HCT116 (cell line): Measurements from ENCODE around the gene SPACA1. TPM values are rescaled to one million over a fixed set of nuclear protein-coding genes. Genes with fewer than 3 reads are reported as not detected.
A peak's percentile ranks its signal among the peaks of the same experiment; 100 is the strongest.

Experiments
- ATAC-seq: fragments of 200-7000 bp; cut with Tn5 transposase; 2 replicates; pipeline ENCODE4 v1.9.1; 2020; ENCODE audit warnings: mild to moderate bottlenecking, moderate library complexity
- BruUV-seq: library from RNA; stranded (reverse); fragments of 400-500 nt; replicated peaks from 2 replicates; lab custom pipeline; 2021; lab: Mats Ljungman, UMichigan
- CTCF ChIA-PET: fragments of 300-600 bp; sonication (Branson Sonifier 250); formaldehyde crosslinking; loops from one replicate; lab custom pipeline; 2021; ENCODE audit warnings: antibody characterized with exemption; lab: Charles Lee
- POLR2A ChIA-PET: fragments of 300-600, 350-600 bp; sonication (Branson Sonifier 250); formaldehyde crosslinking; loops from one replicate; lab custom pipeline; 2021; ENCODE audit warnings: antibody characterized with exemption; lab: Charles Lee
- RAD21 ChIA-PET, 2 experiments: fragments of 300-600 bp; sonication (Branson Sonifier 250); formaldehyde crosslinking; loops; one replicate each; lab custom pipeline; 2023; ENCODE audit warnings: low total read pairs in 2 of 2; ENCODE audit not compliant: uncharacterized antibody in 2 of 2, unreplicated experiment in 2 of 2, low non-redundant PET in 1 of 2; lab: Charles Lee
- DNase-seq: peaks from one replicate; pipeline ENCODE4 v3.0.0-alpha.2; 2010; ENCODE audit warnings: low read depth, low spot score
- H2AFZ ChIP-seq: fragments of 200-600 bp; shearing (Covaris generic), sonication (generic); 2 replicates; pipeline ENCODE4 v1.6.1; 2017; ENCODE audit warnings: low read depth, mixed run types, mixed read lengths, antibody characterized with exemption, low read length; ENCODE audit not compliant: poor library complexity, severe bottlenecking
- H3K27ac ChIP-seq: 2 replicates; pipeline ENCODE4 v1.5.1; 2012; ENCODE audit warnings: low read depth, low read length
- H3K27me3 ChIP-seq: fragments of 200-600 bp; sonication (generic); 2 replicates; pipeline ENCODE4 v1.6.1; 2016; ENCODE audit warnings: mixed run types, low read length, mixed read lengths; ENCODE audit not compliant: insufficient read depth
- H3K36me3 ChIP-seq, 2 experiments: fragments of 200-500 bp in 1 of 2; fragments of 200-600 bp in 1 of 2; sonication (Bioruptor generic) in 1 of 2; sonication (generic) in 1 of 2; 2 replicates each; pipeline versions ENCODE4 v1.5.1 to v1.6.1; 2014 to 2016; ENCODE audit warnings: low read length in 2 of 2, inconsistent platforms in 1 of 2, mixed read lengths in 1 of 2, mixed run types in 1 of 2; ENCODE audit not compliant: insufficient read depth in 2 of 2, control insufficient read depth in 1 of 2
- H3K4me1 ChIP-seq, 2 experiments: fragments of 200-600 bp in 1 of 2; sonication (generic) in 1 of 2; 2 replicates each; pipeline versions ENCODE4 v1.5.1 to v1.6.1; 2012 to 2017; ENCODE audit warnings: low read length in 2 of 2, inconsistent platforms in 1 of 2, mild to moderate bottlenecking in 1 of 2, mixed read lengths in 1 of 2, mixed run types in 1 of 2, moderate library complexity in 1 of 2; ENCODE audit not compliant: insufficient read depth in 2 of 2, control insufficient read depth in 1 of 2
- H3K4me2 ChIP-seq: fragments of 200-600 bp; sonication (generic); 2 replicates; pipeline ENCODE4 v1.6.1; 2017; ENCODE audit warnings: mixed run types, low read length, mixed read lengths
- H3K4me3 ChIP-seq, 2 experiments: fragments of 200-600 bp in 1 of 2; sonication (generic) in 1 of 2; replicated peaks in 1 of 2; 2 replicates each; pipeline ENCODE4 v1.5.1; 2011 to 2016; ENCODE audit warnings: low read length in 2 of 2, control low read depth in 1 of 2, low read depth in 1 of 2, mild to moderate bottlenecking in 1 of 2, mixed read lengths in 1 of 2, mixed run types in 1 of 2
- H3K79me2 ChIP-seq: fragments of 200-600 bp; sonication (generic); 2 replicates; pipeline ENCODE4 v1.6.1; 2017; ENCODE audit warnings: mild to moderate bottlenecking, mixed run types, low read length, moderate library complexity, mixed read lengths; ENCODE audit not compliant: insufficient read depth
- H3K9ac ChIP-seq: fragments of 200-600 bp; sonication (generic); 2 replicates; pipeline ENCODE4 v1.6.1; 2016; ENCODE audit warnings: low read length, mixed read lengths
- H3K9me2 ChIP-seq: fragments of 200-600 bp; sonication (generic), shearing (Covaris generic); 2 replicates; pipeline ENCODE4 v1.6.1; 2017; ENCODE audit warnings: mixed run types, mild to moderate bottlenecking, moderate library complexity; ENCODE audit not compliant: insufficient read depth
- H3K9me3 ChIP-seq, 2 experiments: fragments of 200-500 bp in 1 of 2; fragments of 200-600 bp in 1 of 2; sonication (Bioruptor generic) in 1 of 2; sonication (generic) in 1 of 2; 2 replicates each; pipeline ENCODE4 v1.6.1; 2014 to 2017; ENCODE audit warnings: low read length in 2 of 2, mixed read lengths in 2 of 2, inconsistent platforms in 1 of 2, low read depth in 1 of 2, mild to moderate bottlenecking in 1 of 2, mixed run types in 1 of 2, moderate library complexity in 1 of 2; ENCODE audit not compliant: control insufficient read depth in 1 of 2, insufficient read depth in 1 of 2
- H4K20me1 ChIP-seq: fragments of 200-600 bp; sonication (generic), shearing (Covaris generic); 2 replicates; pipeline ENCODE4 v1.6.1; 2017; ENCODE audit warnings: mixed run types, mild to moderate bottlenecking, moderate library complexity; ENCODE audit not compliant: insufficient read depth
- CTCF ChIP-seq, 3 experiments: fragments of 200-600 bp in 1 of 3; sonication (generic) in 1 of 3; IDR thresholded peaks in 2 of 3; conservative IDR thresholded peaks in 1 of 3; 2 replicates each; pipeline ENCODE4 v1.5.1; 2012 to 2017; ENCODE audit warnings: low read depth in 2 of 3, low read length in 2 of 3, antibody characterized with exemption in 1 of 3, borderline replicate concordance in 1 of 3, control low read depth in 1 of 3, mild to moderate bottlenecking in 1 of 3, mixed read lengths in 1 of 3, mixed run types in 1 of 3, moderate library complexity in 1 of 3; ENCODE audit not compliant: insufficient read depth in 1 of 3
- EGR1 ChIP-seq: IDR thresholded peaks from 2 replicates; pipeline ENCODE4 v1.6.1; 2012; ENCODE audit warnings: low read depth
- RAD21 ChIP-seq: IDR thresholded peaks from 2 replicates; pipeline ENCODE4 v1.6.1; 2012; ENCODE audit warnings: low read depth, mild to moderate bottlenecking
- TCF7L2 ChIP-seq: IDR thresholded peaks from 2 replicates; pipeline ENCODE4 v1.7.0; 2011; ENCODE audit warnings: borderline replicate concordance, inconsistent platforms; ENCODE audit not compliant: insufficient read depth, insufficient read length; ENCODE audit errors: extremely low read depth
- ZFX ChIP-seq: fragments of 450-650 bp; IDR thresholded peaks from 2 replicates; pipeline ENCODE4 v1.6.1; 2017
- ZNF274 ChIP-seq: fragments of 200-500 bp; sonication (Bioruptor generic); IDR thresholded peaks from 2 replicates; pipeline ENCODE4 v1.6.1; 2014; ENCODE audit warnings: mild to moderate bottlenecking, low read depth, low read length, inconsistent platforms
- intact Hi-C: fragments of 100-400 bp; cut with micrococcal nuclease; formaldehyde crosslinking; loops from 2 replicates; pipeline ENCODE4 v1.10.0; 2022
- total RNA-seq: library from RNA; stranded (reverse); gene quantifications from one replicate; pipeline ENCODE4 v1.2.1, GENCODE V29; 2021; ENCODE audit not compliant: unreplicated experiment

SPACA1 gene
- total RNA-seq, 1 experiment from 2014 or later: not detected

GRCh38 chr6:88013015-88013414, 34.6 kb upstream of the SPACA1 start:
- no peak overlapping the region for H2AFZ ChIP-seq

GRCh38 chr6:88013554-88013953, 34.1 kb upstream of the SPACA1 start:
- ATAC-seq: peak; percentile 61; the same call in 1 of the 2 replicates
- no peaks in the 10 kb centered on the region for H3K4me1 ChIP-seq
- peaks cover 8% of the 10 kb centered on the region; the same call in 1 of the 2 replicates for H3K27me3 ChIP-seq
- POLR2A ChIA-PET: no interaction called here
- H3K9ac ChIP-seq: no peak overlapping the region
- H3K27ac ChIP-seq: no peak overlapping the region
- no peaks in the 10 kb centered on the region for H3K9me2 ChIP-seq
- intact Hi-C loops: no loop called here
- H3K4me2 ChIP-seq: no peak overlapping the region
- H3K79me2 ChIP-seq: no peaks in the 10 kb centered on the region
- no peaks in the 10 kb centered on the region; the same call in 1 of the 2 replicates for H4K20me1 ChIP-seq
- H2AFZ ChIP-seq: no peak overlapping the region
- H3K9me3 ChIP-seq: no peaks in the 10 kb centered on the region
- BruUV-seq: no TSS peak
- H3K4me3 ChIP-seq: no peak overlapping the region
- CTCF ChIA-PET: no interaction called here
- DNase-seq: no peak
- peak in 2 of 3 experiments; percentile 25 to 44; a peak in 2 of 6 replicates for TF ChIP-seq CTCF (IDR thresholded peaks at IDR 0.05 in 2 of 3, conservative IDR thresholded peaks at IDR 0.05 in 1 of 3; ENCODE audit: borderline replicate concordance in 1 of 3, insufficient read depth in 1 of 3, low read depth in 2 of 3, low read length in 2 of 3)
- peak; percentile 21; the same call in 1 of the 2 replicates for TF ChIP-seq RAD21
- TF ChIP-seq ZFX: no peak
- no peak for TF ChIP-seq EGR1
- TF ChIP-seq, all 23 proteins: peak for 2
- RAD21 ChIA-PET: no interaction called here
- no peaks in the 10 kb centered on the region for H3K36me3 ChIP-seq

More at GRCh38 chr6:88013015-88013414, 34.6 kb upstream of the SPACA1 start:
- Histone ChIP-seq H3K4me1 (no peaks in the 10 kb centered on the region), H3K9me2 (no peaks in the 10 kb centered on the region), H3K9me3 (no peaks in the 10 kb centered on the region), H3K9ac (no peak overlapping the region), H4K20me1 (no peaks in the 10 kb centered on the region; the same call in 1 of the 2 replicates), H3K27ac (no peak overlapping the region), H3K79me2 (no peaks in the 10 kb centered on the region), H3K4me2 (no peak overlapping the region), H3K36me3 (no peaks in the 10 kb centered on the region), H3K27me3 (peaks cover 14% of the 10 kb centered on the region; the same call in 1 of the 2 replicates)
- POLR2A ChIA-PET: no interaction called here
- intact Hi-C loops: no loop called here
- ATAC-seq (no peak), DNase-seq (no peak)
- RAD21 ChIA-PET: no interaction called here
- BruUV-seq: no TSS peak
- CTCF ChIA-PET: no interaction called here
- TF ChIP-seq TCF7L2 (peak; percentile 52), ZNF274 (no peak)
- TF ChIP-seq, all 23 proteins: peak for 1
- H3K4me3 ChIP-seq: no peak overlapping the region
